Activated CD4-positive, alpha-beta T cell treated with anti-CD3 and anti-CD28 coated beads, Interleukin-2, Interleukin-4, amounts not matched to agents 100 ng/mL and 50 ng/mL, durations not matched to agents 16 hours and 8 hours (primary cell): ENCODE results near the gene BTN2A1.
"Not testable (repeated sequence)": the region's sequence is repeated elsewhere in the genome, so short reads cannot be mapped to it uniquely, and the experiment has no call there.

Experiments
- DNase-seq: peaks from one replicate; pipeline ENCODE4 v3.0.0-alpha.2; 2020; ENCODE audit warnings: low spot score

The BTN2A1 gene

DNA sequence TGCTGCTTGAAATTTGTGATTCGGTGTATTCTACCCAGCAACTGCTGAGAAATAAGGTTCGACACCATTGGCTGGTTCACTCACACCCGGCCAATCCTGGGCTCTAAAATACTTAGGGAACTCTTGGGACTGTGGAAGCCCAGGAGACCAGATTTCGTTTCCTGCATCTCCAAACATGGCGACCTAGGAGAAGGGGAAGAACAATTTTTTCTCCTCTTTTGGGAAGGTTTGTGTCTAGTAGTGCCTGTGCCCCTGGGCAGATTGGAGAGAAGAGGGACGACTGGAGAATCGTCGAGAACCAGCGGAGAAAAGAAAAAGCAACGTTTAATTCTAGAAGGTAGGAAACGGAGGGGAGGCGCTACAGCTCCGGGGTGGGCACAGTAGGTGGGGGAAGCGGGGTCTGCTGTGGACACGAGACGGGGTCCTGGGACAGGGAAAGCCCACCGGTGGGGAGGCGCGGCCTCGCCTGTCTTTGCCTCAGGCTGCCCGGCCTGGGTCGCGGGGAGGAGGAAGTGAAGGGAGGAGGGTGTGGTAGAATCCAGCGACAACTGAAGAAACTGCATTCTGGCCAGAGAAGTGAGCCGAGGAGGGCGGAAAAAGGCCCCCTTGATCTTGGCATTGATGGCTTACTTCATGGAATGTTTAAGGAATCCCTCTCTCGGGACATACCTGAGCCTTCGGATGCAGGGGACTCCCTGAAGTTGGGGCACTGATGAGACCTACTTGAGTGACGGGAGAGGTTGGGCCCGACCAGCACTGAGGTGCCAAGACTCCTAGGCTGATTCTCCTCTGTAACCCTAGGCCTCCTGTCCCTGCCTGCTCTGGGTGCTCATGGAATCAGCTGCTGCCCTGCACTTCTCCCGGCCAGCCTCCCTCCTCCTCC, at the start of gene BTN2A1:
Gene BTN2A1 (plus strand): TSS at position 150 of the 883 bp plus-strand sequence. CDS start 682 bp downstream, at position 832.
- peak; percentile 90 for DNase-seq

DNA sequence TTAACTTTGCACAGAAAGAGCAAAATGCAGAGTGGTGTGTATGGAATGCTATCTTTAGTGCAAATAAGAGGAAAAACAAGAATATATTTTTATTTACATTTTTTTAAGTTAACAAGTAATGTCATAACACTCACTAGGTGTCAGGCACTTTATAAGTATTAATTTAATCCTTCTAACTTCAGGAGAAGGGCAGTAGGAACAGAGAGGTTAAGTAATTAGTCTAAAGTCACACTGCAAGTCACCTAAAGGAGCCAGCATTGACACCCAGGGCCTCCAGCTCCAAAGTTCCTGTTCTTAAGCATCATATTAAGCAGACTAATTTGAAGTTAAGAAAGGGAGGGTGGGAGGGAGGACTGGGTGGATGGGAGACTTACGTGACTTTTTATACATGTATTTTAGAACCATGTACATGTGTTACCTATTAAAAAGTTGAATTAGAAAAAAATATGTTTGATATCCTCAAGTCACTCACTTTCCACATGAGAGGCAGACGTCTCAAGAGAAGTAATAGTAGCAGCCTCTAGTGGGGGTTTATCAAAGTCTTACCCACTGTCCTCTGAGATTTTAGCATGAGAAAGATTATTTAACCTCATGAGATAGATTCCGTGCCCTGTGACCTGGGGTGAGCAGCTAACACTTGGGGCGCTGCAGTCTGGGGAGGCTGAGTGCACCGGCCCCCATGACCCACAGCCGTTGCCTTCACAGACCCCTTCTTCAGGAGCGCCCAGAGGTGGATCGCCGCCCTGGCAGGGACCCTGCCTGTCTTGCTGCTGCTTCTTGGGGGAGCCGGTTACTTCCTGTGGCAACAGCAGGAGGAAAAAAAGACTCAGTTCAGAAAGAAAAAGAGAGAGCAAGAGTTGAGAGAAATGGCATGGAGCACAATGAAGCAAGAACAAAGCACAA, 48.7 kb upstream of the BTN2A1 start:
- DNase-seq, result no peak

DNA sequence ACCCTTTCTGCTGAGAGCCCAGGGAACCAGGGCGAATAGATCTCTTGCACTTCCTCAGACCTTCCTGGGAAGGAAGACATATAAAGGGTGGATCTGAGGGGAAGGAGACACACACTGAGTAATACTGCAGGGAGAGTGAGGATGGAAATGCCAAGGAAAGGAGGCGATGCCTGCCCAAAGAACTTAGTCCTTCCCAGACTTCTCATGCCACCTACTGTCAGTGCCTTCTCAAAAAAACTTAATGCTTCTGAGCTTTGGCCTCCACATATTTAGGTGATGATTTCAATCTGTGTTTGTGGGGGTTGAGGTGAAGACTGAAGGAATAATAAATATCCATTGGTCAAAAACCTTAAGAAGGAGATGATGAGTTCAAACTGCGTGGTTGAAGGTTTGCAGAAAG, 46.0 kb upstream of the BTN2A1 start:
- DNase-seq, result no peak

DNA sequence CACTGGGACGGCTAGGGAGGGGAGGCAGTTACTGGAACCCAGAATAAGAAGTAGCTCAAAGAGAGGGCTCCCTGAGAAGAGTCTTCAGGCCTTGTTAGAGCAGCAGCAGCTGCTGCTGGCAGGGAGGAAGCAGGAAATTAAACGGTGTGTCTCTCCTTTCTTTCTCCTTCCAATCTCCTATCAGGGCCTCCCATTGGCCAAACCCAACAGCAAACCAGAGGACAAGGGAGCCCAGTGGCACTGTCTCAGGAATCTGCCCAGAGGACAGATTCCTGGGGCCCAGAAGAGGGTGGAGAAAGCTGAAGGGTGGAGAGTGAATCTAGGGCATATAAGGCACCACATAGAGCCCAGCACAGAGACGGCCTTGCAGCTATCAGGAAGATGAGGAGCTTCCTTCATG, 45.5 kb upstream of the BTN2A1 start:
- no peak for DNase-seq

DNA sequence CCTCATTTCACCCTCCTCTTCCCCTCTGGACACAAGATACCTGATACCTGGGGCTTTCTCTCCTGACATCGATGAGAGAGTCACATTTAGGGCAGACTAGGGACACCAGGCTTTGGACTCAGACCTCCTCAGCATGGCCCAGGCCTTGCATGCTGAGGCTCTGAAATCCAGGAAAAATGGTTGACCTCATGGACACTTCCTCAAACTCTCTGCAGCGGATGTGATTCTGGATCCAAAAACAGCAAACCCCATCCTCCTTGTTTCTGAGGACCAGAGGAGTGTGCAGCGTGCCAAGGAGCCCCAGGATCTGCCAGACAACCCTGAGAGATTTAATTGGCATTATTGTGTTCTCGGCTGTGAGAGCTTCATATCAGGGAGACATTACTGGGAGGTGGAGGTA, 44.8 kb upstream of the BTN2A1 start:
- DNase-seq, result no peak

DNA sequence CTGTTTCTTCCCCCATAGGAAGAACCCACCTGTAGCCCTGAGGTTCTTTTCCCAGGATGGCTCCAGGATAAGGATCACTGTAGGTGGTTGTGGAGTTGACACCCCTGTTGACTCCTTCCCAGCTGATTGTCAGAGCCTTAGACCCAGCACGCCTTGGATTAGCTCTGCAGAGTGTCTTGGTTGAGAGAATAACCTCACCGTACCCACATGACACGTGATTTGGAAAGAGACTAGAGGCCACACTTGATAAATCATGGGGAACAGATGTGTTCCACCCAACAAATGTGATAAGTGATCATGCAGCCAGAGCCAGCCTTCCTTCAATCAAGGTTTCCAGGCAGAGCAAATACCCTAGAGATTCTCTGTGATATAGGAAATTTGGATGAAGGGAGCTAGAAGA, 43.5 kb upstream of the BTN2A1 start:
- no peak for DNase-seq

DNA sequence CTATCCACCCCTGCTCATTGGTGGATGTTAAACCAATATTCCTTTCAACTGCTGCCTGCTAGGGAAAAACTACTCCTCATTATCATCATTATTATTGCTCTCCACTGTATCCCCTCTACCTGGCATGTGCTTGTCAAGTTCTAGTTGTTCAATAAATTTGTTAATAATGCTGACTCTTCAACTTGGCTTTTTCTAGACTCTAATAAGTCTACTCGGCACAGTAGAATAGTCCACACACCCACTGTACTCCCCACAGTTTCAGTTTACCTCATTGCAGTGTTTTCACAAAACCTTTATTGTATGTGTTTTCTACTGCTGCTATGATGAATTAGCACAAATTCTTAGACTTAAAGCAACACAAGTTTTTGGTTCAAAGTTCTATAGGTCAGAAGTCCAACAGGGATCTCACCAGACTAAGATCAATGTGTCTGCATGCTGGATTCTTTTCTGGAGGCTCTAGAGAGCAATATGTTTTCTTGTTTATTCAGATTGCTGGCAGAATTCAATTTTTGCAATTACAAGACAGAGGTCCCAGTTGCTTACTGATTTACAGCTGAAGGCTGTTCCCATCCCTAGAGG, 42.6 kb upstream of the BTN2A1 start:
- no peak for DNase-seq

DNA sequence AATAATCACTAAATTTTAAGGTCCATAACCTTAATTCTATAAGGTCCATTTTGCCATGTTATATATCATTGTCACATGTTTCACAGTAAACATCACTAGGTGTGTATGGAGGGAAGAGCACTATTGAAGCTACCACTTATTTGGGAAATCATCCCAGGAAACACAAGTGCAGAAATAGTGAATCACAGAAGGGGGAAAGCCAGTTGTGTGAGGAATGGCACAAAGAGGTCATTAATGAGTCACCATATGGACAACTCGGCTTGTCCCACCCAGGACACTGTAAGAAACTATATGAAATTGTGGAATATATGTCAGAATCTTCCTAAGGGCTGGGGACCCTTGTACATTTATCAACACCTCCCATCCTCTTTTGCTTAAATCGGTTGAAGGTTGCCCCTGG, 42.0 kb upstream of the BTN2A1 start:
- DNase-seq, result no peak

DNA sequence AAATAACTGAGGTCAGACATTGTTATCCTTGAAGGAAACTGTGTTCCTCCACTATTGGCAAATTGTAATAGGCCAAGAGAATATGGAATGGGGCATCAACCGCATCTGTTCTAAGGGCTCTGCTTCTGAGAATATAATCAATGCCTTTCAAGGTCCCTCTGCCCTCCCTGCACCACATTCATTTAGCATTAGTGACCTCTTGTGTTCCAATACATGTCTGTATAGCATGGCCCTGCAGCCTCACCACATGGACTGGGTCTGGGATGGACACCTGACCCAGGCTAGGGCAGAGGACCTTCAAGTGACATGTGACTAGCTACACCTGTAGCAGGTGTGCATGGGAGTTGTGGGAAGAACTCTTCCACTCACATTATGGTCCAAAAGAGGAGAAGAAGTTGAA, 41.5 kb upstream of the BTN2A1 start:
- DNase-seq, result no peak

DNA sequence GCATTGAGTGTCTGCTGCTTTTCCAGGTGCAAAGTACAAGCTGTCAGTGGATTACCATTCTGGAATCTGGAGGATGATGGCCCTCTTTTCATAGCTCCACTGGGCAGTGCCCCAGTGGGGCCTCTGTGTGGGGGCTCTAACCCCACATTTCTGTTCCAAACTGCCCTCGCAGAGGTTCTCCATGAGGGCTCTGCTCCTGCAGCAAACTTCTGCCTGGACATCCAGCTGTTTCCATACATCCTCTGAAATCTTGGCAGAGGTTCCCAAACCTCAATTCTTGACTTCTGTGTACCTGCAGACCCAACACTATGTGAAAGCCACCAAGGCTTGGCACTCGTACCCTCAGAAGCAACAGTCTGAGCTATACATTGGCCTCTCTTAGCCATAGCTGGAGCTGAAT, 39.7 kb upstream of the BTN2A1 start:
- DNase-seq, result not testable (repeated sequence)

DNA sequence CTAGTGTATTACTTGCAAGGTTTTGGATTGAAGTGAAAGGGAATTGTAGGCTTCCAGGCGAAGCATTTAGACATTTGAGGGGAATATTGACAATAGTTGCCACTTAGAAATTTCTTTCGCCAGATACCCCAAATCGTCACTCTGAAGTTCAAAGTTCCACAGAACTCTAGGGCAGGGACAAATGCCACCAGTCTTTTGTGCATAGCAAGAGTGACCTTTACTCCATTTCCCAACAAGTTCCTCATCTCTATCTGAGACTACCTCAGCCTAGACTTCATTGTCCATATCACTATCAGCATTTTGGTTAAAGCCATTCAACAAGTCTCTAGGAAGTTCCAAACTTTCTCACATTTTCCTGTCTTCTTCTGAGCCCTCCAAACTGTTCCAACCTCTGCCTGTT, 39.0 kb upstream of the BTN2A1 start:
- DNase-seq, result not testable (repeated sequence)

DNA sequence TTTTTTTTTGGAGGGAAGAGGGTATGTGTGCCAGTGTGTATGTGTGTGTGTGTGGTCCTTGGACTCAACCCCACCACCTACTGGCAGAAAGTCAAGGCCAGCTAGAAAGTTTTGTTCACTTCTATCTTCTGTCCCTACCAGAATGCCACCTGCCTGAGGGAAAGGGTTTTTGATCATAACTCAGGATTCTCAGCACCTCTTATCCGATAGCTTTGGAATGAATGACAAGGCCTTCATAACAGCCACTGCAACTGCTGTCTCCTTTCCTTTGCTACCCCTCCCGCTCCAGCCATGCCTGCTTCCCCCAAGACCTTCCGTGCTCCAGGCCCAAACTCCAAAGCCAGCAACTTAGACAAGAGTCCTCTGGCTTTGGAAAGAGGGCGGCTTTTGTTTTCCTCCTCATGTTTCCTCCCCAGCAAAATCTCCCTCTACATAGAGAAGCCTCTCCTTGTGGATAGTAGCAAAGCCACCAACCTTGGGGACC, 37.0 kb upstream of the BTN2A1 start:
- DNase-seq, result no peak

DNA sequence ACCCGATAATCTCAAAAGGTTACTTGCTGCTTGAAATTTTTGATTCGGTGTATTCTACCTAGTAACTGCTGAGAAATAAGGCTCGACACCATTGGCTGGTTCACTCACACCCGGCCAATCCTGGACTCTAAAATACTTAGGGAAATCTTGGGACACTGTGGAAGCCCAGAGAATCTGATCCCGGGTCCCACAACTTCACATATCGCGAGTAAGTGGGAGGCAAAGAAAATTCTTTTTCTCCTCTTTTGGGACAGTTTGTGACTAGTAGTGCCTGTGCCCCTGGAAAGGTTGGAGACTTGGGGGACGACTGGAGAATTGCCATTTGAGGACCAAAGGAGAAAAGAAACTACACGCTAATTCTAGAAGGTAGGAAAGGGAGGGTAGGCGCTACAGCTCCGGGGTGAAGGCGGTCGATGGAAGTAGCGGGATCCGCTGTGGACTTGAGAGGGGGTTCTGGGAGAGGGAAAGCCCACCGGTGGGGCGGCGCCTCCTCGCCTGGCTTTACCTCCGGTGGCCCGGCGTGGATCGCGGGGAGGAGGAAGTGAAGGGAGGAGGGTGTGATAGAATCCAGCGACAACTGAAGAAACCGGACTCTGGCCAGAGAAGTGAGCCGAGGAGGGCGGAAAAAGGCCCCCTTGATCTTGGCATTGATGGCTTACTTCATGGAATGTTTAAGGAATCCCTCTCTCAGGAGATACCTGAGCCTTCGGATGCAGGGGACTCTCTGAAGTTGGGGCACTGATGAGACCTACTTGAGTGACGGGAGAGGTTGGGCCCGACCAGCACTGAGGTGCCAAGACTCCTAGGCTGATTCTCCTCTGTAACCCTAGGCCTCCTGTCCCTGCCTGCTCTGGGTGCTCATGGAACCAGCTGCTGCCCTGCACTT, 36.3 kb upstream of the BTN2A1 start:
- DNase-seq, result peak; percentile 70

DNA sequence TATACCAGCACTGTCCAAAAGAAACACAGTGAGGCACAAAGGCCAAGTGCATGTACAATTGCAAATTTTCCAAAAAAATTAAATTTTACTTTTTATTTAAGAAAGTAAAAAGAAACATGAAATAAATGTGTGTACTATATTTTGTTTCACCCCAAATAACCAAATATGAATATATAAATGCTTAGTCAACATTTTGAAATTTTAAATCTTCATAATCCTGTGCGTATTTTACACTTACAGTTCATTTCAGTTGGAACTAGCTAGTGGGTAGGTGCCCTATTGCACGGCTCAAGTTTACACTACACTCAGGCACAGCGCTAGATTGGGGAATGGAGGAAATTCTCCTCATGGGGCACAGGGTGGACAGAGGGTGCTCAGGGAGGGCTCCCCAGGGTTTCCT, 35.4 kb upstream of the BTN2A1 start:
- no peak for DNase-seq

DNA sequence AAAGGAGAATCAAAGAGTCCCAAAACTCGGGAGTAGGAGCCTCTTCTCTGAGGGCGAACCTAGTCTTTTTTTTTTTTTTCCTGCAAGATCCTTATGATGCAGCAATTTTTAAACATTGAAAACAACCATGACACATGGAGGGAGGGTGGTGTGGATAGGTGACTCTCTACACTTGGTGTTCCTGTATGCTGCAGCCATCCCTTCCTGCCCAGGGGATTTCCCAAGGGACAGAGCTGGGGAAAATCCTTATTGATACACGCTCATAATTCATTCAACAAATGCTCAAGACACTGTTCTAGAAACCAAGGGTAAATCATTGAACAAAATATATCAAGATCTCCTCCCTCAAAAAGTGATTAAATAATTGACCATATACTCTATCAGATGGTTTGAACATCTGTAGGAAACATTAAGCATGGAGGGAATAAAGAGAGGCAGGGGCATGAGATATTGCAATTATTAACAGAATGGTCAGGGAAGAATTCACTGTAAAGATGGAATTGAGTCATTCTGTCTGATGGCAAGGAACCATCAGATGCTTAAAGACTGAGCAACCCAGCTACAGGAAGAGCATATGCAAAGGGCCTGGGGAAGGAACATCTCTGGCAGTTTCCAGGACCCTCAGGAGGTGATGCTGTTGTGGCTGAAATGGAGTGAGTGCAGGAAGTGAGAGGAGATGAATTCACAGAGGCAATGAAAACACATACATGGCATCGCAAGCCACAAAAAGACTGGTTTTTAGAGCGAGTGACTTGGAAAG, 30.9 kb upstream of the BTN2A1 start:
- no peak for DNase-seq

DNA sequence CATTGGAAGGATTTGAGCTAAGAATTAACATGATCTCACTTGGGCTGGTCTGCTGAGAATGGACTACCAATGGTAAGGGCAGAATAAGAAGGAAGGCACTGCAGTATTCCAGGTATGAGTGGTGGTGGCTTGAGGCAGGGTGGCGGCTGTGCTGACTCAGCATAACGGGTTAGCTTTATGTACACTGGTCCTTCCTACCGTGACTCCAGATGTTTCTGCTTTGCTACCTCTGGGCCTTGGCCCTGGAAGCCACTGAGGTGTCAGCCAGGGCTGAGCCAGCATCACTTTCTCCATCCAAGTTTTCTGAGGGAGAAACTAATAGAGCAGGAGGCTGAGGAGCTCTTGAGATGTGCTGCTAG, 30.3 kb upstream of the BTN2A1 start:
- DNase-seq, result no peak

DNA sequence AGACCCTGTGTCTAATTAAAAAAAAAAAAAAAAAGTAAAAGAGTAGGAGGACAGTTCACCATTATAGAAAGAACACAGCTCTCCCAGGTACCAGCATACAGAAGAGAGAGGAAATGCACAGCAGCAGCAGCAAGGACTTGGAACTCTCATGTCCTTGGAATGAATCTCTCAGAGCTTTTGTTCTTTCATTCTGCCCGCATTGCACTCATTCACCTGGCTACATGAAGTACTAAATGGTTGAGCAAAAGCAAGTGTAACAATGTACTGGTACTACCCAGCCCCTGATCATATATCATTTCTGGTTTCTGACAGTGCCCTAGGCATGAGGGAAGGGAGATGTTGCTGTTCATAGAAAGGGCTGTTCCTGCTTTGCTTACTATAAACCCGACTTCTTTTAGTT, 29.5 kb upstream of the BTN2A1 start:
- no peak for DNase-seq

DNA sequence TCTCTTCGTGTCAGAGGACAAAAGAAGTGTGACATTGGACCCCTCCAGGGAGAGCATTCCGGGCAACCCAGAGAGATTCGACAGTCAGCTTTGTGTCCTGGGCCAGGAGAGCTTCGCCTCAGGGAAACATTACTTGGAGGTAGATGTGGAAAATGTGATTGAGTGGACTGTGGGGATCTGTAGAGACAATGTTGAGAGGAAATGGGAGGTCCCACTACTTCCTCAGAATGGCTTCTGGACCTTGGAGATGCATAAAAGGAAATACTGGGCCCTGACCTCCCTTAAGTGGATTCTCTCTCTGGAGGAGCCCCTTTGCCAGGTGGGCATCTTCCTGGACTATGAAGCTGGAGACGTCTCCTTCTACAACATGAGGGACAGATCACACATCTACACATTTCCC, 27.0 kb upstream of the BTN2A1 start:
- DNase-seq, result no peak

DNA sequence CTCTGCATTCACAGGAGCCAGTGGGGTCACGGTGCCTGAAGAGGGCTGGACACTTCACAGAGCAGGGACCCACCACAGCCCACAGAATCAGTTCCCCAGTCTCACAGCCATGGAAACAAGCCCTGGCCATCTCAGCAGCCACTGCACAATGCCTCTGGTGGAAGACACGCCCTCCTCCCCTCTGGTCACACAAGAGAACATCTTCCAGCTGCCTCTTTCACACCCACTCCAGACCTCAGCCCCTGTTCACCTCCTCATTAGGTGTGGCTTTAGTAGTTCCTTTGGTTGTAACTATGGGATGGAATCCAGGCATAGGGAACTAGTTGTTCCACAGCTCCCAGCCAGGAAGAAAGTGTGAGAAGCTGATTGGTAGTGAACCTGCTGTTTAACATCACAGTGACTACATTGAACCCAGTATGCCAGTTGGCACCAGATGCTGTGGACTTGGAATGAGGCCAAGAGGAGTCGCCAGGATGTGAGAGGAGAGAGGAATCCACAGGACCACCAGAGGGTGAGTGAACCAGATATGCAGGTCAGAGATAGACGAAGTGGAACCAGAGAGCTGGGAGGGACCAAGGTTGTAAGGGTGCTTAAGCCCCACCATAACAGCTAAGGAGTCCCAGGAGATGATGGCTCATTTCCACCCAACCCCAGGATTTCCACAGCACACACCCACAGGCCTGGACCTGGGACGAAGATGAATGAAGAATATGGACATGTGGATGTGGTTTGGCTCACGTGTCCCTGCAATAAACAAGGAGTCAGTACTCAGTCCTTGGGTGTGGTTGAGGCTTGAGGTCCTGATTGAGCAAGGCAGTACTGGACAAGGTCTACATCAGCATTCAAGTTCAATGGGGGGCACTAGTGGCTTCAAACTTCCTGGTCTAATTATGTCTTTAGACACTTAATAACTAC, 26.2 kb upstream of the BTN2A1 start:
- DNase-seq, result no peak
